ENCODE measurements around the gene RUNX3.

RUNX3 gene

DNA sequence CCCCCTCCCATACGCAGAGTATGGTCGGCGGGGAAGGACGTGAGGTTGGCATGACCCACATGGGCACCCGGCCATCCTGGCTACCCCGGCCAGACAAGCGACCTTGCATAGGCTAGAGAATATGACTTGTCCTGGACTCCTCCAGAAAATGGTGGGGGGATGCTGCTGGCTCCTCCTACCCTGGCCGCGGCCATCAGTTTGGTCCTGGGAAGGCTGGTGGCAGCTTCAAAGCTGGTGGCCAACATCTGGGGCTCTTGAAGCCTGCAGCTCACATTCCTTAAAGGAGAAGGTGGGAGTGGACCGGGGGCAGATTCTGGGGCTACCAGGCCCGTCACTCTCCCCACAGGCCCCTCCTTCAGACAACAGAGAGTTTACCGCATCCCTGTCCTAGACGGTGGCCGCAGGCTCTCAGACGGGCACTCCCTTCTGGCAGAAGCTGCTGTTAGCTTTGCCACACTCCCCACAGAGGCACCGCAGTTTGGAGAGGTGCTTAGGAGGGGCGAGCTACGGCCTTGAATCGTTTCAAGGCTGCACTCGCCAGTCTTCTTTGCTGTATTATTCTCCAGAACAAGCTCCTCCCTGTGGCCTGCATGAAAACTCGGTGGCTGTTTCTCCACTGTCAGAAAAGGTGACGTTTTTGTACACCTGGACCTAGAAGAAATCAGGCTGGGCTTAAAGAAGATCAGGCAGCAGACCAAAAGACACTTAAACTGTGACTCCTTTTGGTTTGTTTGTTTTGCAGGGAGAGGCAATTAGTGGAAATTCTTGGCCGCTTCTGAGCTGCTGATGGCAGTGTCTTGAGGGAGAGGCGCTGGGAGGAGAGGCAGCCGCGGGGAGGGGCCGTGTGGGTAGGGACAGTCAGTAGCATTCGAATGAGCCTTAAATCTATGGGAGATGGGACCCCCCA, 68.0 kb downstream of the RUNX3 start:
- FAIRE-seq: no peak

GRCh38 chr1:24860841-24861240, 69.2 kb downstream of the RUNX3 start:
- FAIRE-seq: no peak

GRCh38 chr1:24859063-24860010, 70.7 kb downstream of the RUNX3 start:
- FAIRE-seq: no peak

GRCh38 chr1:24858277-24858676, 71.8 kb downstream of the RUNX3 start:
- no peak for FAIRE-seq

GRCh38 chr1:24857507-24858133, 72.5 kb downstream of the RUNX3 start:
- FAIRE-seq: no peak

DNA sequence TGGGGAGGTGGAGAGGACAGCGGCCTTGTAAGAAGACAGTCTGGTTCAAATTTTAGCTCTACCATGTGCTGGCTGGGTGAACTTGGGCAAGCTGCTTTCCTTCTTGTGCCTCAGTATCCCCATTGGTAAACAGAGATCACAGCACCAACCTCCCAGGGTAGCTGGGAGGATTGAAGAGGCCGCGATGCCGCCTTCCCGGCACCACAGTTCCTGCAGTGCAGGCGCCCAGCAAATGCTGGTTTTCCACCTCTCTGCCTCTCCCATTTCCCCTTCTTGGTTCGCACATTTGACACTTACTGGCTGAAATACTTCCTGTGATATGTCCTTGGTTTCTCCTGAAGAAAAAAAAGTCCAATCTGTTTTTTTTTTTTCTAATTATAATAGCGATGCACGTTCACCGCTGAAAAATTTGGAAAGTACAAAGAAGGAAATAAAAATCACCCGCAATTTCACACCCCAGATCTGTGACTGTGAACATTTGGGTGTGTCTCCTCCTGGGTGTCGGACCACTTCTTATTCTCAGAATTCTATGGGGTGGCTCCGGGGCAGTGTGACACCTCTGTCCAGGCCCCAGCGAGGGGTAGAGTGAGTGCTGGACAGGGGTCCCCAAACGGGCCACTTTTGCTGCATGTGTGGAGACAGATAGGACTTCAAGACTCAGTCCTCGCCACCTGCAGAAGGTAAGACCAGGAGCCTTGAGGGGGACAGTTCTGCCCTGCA, 73.1 kb downstream of the RUNX3 start:
- no peak for FAIRE-seq

DNA sequence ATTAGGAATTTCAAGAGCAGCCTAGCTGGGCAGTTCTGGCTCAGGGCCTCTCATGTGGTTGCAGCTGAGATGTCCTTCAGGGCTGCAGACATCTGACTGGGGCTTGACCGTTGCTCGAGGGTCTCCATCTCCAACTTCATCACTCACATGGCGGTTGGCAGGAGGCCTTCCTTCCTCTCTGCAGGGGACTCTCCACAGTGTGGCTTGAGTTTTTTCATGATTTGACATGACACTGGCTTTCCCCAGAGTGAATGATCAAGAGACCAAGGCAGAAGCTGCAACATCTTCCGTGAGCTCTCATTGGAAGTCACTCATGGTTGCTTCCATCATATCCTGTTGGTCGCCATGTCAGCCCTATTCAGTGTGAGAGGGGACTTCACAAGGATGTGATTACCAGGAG, 74.6 kb downstream of the RUNX3 start:
- FAIRE-seq: no peak

DNA sequence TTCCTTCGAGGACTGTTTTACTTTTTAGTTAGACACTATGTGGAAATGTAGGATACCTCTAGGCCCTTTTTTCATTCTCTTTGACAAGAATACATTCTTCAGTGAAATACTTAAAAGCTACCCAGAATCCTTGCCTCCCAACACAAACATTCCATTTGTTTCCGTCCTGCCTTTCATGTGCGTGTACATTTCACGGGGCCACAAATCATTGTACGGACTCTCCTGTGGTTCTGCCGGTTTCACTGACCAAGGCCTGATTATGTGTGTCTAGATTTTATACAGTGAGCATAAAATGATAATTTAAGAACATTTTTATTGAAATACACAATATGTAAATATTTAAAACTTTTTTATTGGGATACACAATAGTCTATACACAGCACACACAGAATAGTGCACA, 76.4 kb downstream of the RUNX3 start:
- FAIRE-seq: no peak

DNA sequence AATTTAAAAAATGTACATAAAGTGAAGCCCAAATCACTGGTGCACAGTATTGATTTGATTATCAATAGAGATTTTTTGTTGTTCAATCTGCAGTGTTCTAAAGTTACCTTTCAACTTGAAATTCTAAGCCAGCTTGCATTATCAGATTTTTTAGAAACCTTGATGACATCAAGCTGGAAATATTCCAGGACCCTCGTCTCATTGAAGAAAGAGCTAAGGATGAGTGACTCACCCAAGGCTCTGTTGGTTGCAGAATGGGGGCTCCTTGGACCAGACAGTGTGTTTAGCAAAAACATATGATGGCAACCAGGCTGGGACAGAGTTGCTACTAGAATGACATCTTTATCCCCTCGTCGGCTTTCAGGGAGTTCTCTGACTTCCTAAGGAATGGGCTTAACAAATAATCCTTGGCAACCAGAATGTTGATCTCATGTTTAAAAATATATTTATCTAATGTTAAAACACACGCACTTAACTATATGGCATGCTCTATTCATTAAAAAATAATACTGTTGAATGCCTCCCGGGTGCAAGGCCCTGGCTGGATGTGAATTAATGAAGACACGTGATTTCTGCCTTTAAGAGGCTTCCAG, 79.7 kb downstream of the RUNX3 start:
- no peak for FAIRE-seq

DNA sequence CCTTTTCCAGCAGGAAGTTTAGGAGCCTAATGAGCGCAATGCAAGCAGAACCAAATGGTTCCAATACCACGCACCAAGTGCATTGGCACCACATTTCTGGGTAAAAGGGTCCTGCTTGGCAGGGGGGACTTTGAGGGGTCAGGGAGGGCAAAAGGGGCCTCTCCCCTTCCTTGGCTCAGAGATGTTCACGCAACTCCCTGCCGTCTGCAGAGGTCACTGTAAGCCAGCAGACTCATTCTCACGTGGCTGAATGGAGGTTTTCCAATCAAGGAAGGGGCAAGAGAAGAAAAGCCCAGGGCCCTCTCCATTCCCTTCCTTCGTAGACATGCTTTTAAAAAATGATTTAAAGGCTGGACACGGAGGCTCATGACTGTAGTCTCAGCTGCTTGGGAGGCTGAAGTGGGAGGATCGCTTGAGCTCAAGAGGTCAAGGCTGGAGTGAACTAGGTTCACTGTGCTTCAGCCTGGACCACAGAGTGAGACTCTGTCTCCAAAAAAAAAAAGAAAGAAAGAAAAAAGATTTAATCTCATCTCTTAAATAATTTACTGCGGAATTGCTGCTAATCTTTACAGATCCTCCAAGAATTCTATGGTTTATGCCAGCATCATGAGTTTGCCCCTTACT, 80.3 kb downstream of the RUNX3 start:
- FAIRE-seq: no peak
